Right cardiac atrium (tissue), 5 donors: Measurements from ENCODE around the gene RBP3. TPM values are rescaled to one million over a fixed set of nuclear protein-coding genes. Genes with fewer than 3 reads are reported as not detected.
A peak's percentile ranks its signal among the peaks of the same experiment; 100 is the strongest.

Source experiments
- ATAC-seq, 2 donors: fragments of 200-7000 bp; cut with Tn5 transposase; one replicate each; pipeline versions ENCODE4 v1.8.0 to v1.9.1; 2020; ENCODE audit warnings: moderate library complexity in 2 of 2, mild to moderate bottlenecking in 1 of 2
- DNase-seq, 3 donors: peaks; one replicate each; pipeline ENCODE4 v3.0.0-alpha.2; 2020
- H3K27ac ChIP-seq: one replicate; pipeline ENCODE4 v1.5.1; 2013; ENCODE audit warnings: mild to moderate bottlenecking, low read length, control low read depth, moderate library complexity
- H3K27me3 ChIP-seq: one replicate; pipeline ENCODE4 v1.6.1; 2013; ENCODE audit not compliant: control insufficient read depth, insufficient read depth
- H3K4me1 ChIP-seq: one replicate; pipeline ENCODE4 v1.6.1; 2013; ENCODE audit warnings: low read length; ENCODE audit not compliant: control insufficient read depth, insufficient read depth
- H3K4me3 ChIP-seq: one replicate; pipeline ENCODE4 v1.5.1; 2013; ENCODE audit warnings: low read length, control low read depth
- H3K9me3 ChIP-seq: one replicate; pipeline ENCODE4 v1.6.1; 2013; ENCODE audit warnings: low read length; ENCODE audit not compliant: control insufficient read depth
- WGBS: extraction: QIAGEN DNeasy Blood & Tissue Kit; methylation state at CpG from one replicate; pipeline ENCODE4 v1.1.7; 2013; 5-methylcytosine and 5-hydroxymethylcytosine counted together
- intact Hi-C, 4 donors: fragments of 100-400 bp; cut with DNase I; formaldehyde crosslinking; loops; one replicate each; pipeline versions ENCODE4 v1.11.0 to v1.14.0; 2022 to 2023
- polyA plus RNA-seq: library from polyadenylated mRNA; stranded (reverse); fragments of 200-250 nt; gene quantifications from one replicate; pipeline ENCODE4 v1.2.3, GENCODE V29; 2013
- total RNA-seq, 4 donors: library from RNA; stranded (reverse); fragmentation: NEBNext Ultra II Directional; extraction: Animal tissue kit (Norgen Biotek cat#: 25700); gene quantifications; one replicate each; pipeline ENCODE4 v1.2.1, GENCODE V29; 2021
- donor health status: healthy with polysubstance abuse.
- donor health status: DM: no; HTN: yes; CAD: no.
- donor health status: DM: no; HTN: no; CAD: no.
- donor health status: DM: no; HTN: yes; CAD: no; lungs with severe emphysema.
- donor health status: DM: yes; HTN: yes; CAD: no.

Gene RBP3
- total and polyA plus RNA-seq, 5 donors = not detected

GRCh38 chr10:47388879-47389278 is 40.7 kb downstream of the RBP3 start:
- ATAC-seq = no peak
- Histone ChIP-seq H3K27me3 (no peaks in the 10 kb centered on the region), H3K4me3 (no peak overlapping the region), H3K4me1 (no peaks in the 10 kb centered on the region), H3K9me3 (no peaks in the 10 kb centered on the region), H3K27ac (no peak overlapping the region)
- 74% methylated on average over 4 of the region's 4 CpGs for WGBS
- intact Hi-C loops = no loop called here
- DNase-seq = no peak

GRCh38 chr10:47389619-47390018 is 41.5 kb downstream of the RBP3 start:
- intact Hi-C loops = no loop called here
- Histone ChIP-seq H3K27me3 (no peaks in the 10 kb centered on the region), H3K4me1 (no peaks in the 10 kb centered on the region), H3K4me3 (no peak overlapping the region), H3K9me3 (no peaks in the 10 kb centered on the region), H3K27ac (no peak overlapping the region)
- 93% methylated on average over 3 of the region's 3 CpGs for WGBS
- no peak for DNase-seq
- ATAC-seq = no peak

- DNase-seq (no peak), ATAC-seq (no peak)
- Histone ChIP-seq H3K27ac (no peak overlapping the region), H3K27me3 (no peaks in the 10 kb centered on the region), H3K9me3 (no peaks in the 10 kb centered on the region), H3K4me1 (no peaks in the 10 kb centered on the region), H3K4me3 (no peak overlapping the region)
- intact Hi-C loops = no loop called here
Measured at GRCh38 chr10:47396311-47396717, 48.2 kb downstream of the RBP3 start.

- Histone ChIP-seq H3K27ac (no peak overlapping the region), H3K4me3 (no peak overlapping the region), H3K27me3 (no peaks in the 10 kb centered on the region), H3K9me3 (no peaks in the 10 kb centered on the region), H3K4me1 (no peaks in the 10 kb centered on the region)
- 73% methylated on average over 6 of the region's 6 CpGs for WGBS
- intact Hi-C loops = no loop called here
- DNase-seq (no peak), ATAC-seq (no peak)
Measured at GRCh38 chr10:47397256-47397655, 49.1 kb downstream of the RBP3 start.

- intact Hi-C loops = no loop called here
- no peaks in the 10 kb centered on the region for H3K9me3 ChIP-seq
- no peak for ATAC-seq
- WGBS = 89% methylated on average over 2 of the region's 2 CpGs
- H3K4me1 ChIP-seq = peaks cover 11% of the 10 kb centered on the region
- H3K27ac ChIP-seq = no peak overlapping the region
- DNase-seq = no peak
- H3K4me3 ChIP-seq = no peak overlapping the region
- no peaks in the 10 kb centered on the region for H3K27me3 ChIP-seq
Measured at GRCh38 chr10:47400251-47400650, 52.1 kb downstream of the RBP3 start.

GRCh38 chr10:47400786-47401185 is 52.6 kb downstream of the RBP3 start:
- 94% methylated on average over 3 of the region's 3 CpGs for WGBS
- no peak overlapping the region for H3K4me3 ChIP-seq

GRCh38 chr10:47401210-47401609 is 53.0 kb downstream of the RBP3 start:
- no peak overlapping the region for H3K27ac ChIP-seq
- WGBS = 98% methylated on average over 4 of the region's 4 CpGs
- no peaks in the 10 kb centered on the region for H3K27me3 ChIP-seq
- DNase-seq (peak in 1 of 3 donors; percentile 7), ATAC-seq (no peak)
- H3K4me1 ChIP-seq = peaks cover 11% of the 10 kb centered on the region
- intact Hi-C loops = no loop called here
- H3K4me3 ChIP-seq = no peak overlapping the region
- no peaks in the 10 kb centered on the region for H3K9me3 ChIP-seq

More at GRCh38 chr10:47400786-47401185, 52.6 kb downstream of the RBP3 start:
- DNase-seq (no peak), ATAC-seq (no peak)
- intact Hi-C loops = no loop called here
- H3K4me1 ChIP-seq = peaks cover 11% of the 10 kb centered on the region
- H3K27ac ChIP-seq = no peak overlapping the region
- no peaks in the 10 kb centered on the region for H3K9me3 ChIP-seq
- no peaks in the 10 kb centered on the region for H3K27me3 ChIP-seq

- intact Hi-C loops = no loop called here
Measured at GRCh38 chr10:47401874-47402640, 53.9 kb downstream of the RBP3 start.

GRCh38 chr10:47402641-47403301 is 54.6 kb downstream of the RBP3 start:
- 39% methylated on average over 4 of the region's 4 CpGs for WGBS
- Histone ChIP-seq H3K27me3 (no peaks in the 10 kb centered on the region), H3K9me3 (no peaks in the 10 kb centered on the region), H3K4me3 (no peak overlapping the region), H3K27ac (no peak overlapping the region), H3K4me1 (peaks cover 11% of the 10 kb centered on the region)
- intact Hi-C loops = no loop called here
- DNase-seq (peak; percentile 65 to 75 (median 70)), ATAC-seq (peak; percentile 89 to 91)

More at GRCh38 chr10:47401874-47402640, 53.9 kb downstream of the RBP3 start:
- Histone ChIP-seq H3K27me3 (no peaks in the 10 kb centered on the region), H3K4me3 (no peak overlapping the region), H3K27ac (no peak overlapping the region), H3K4me1 (peaks cover 11% of the 10 kb centered on the region), H3K9me3 (no peaks in the 10 kb centered on the region)
- WGBS = 81% methylated on average over 10 of the region's 10 CpGs
- ATAC-seq (no peak), DNase-seq (peak in 1 of 3 donors; percentile 33)

- no peaks in the 10 kb centered on the region for H3K9me3 ChIP-seq
- peak in 1 of 3 donors; percentile 31 for DNase-seq
- H3K4me1 ChIP-seq = peaks cover 11% of the 10 kb centered on the region
- WGBS = 61% methylated on average over 6 of the region's 6 CpGs
- no peak overlapping the region for H3K27ac ChIP-seq
- H3K27me3 ChIP-seq = no peaks in the 10 kb centered on the region
- intact Hi-C loops = no loop called here
- no peak overlapping the region for H3K4me3 ChIP-seq
- ATAC-seq = peak in 1 of 2 donors; percentile 6
Measured at GRCh38 chr10:47403446-47404318, 55.5 kb downstream of the RBP3 start.

GRCh38 chr10:47404446-47404845 is 56.3 kb downstream of the RBP3 start:
- intact Hi-C loops = no loop called here
- Histone ChIP-seq H3K4me1 (peaks cover 11% of the 10 kb centered on the region), H3K4me3 (no peak overlapping the region), H3K27me3 (no peaks in the 10 kb centered on the region), H3K27ac (no peak overlapping the region), H3K9me3 (no peaks in the 10 kb centered on the region)
- 85% methylated on average over 6 of the region's 6 CpGs for WGBS
- ATAC-seq (no peak), DNase-seq (peak in 1 of 3 donors; percentile 43)
